K562 (cell line): Measurements from ENCODE around the gene QRFP. TPM values are rescaled to one million over a fixed set of nuclear protein-coding genes. Genes with fewer than 3 reads are reported as not detected.

ENCODE experiments used
- ATAC-seq: fragments of 200-7000 bp; cut with Tn5 transposase; 3 replicates; pipeline ENCODE4 v1.9.1; 2020; ENCODE audit warnings: moderate library complexity
- BruUV-seq: library from RNA; stranded (reverse); fragments of 400-500 nt; replicated peaks from 2 replicates; lab custom pipeline; 2021; lab: Mats Ljungman, UMichigan
- CTCF ChIA-PET: fragments of 300-600 bp; formaldehyde crosslinking; extraction: SDS; loops from one replicate; lab custom pipeline; 2021; ENCODE audit warnings: low intra/inter-chr PET ratio; lab: Yijun Ruan, JAX
- POLR2A ChIA-PET: fragments of 300-600, 350-650 bp; sonication (Branson Sonifier 250); formaldehyde crosslinking; extraction: SDS; loops from one replicate; lab custom pipeline; 2021; ENCODE audit warnings: antibody characterized with exemption, inconsistent platforms; lab: Yijun Ruan, JAX
- DNase-seq, 4 experiments: peaks; one replicate each; pipeline versions ENCODE4 v3.0.0 to v3.0.0-alpha.2; 2011 to 2018; ENCODE audit warnings: low spot score in 3 of 4, mixed read lengths in 3 of 4; ENCODE audit errors: extremely low read depth in 1 of 4
- FAIRE-seq: peaks from 2 replicates; lab custom pipeline; 2011; peaks lifted over from hg19 to GRCh38; lab: Jason Lieb, UNC
- H2AFZ ChIP-seq: 2 replicates; pipeline ENCODE4 v1.6.0; 2011; ENCODE audit warnings: low read depth, low read length, control low read depth, inconsistent platforms
- H3K27ac ChIP-seq: fragments of 200-600 bp; 3 replicates; pipeline ENCODE4 v1.8.0; 2011; ENCODE audit warnings: low read depth, mild to moderate bottlenecking, control low read depth, inconsistent platforms, low read length, moderate library complexity, mixed read lengths; ENCODE audit errors: extremely low read depth
- H3K27me3 ChIP-seq, 2 experiments: fragments of 300-600 bp in 1 of 2; 2 replicates in 1 of 2; 3 replicates in 1 of 2; pipeline versions ENCODE4 v1.6.0 to v1.8.0; 2011; ENCODE audit warnings: inconsistent platforms in 2 of 2, low read length in 2 of 2, mild to moderate bottlenecking in 1 of 2, mixed read lengths in 1 of 2, moderate library complexity in 1 of 2; ENCODE audit not compliant: control insufficient read depth in 2 of 2, insufficient read depth in 2 of 2
- H3K36me3 ChIP-seq: fragments of 300-600 bp; 3 replicates; pipeline ENCODE4 v1.8.0; 2011; ENCODE audit warnings: mild to moderate bottlenecking, low read length, inconsistent platforms; ENCODE audit not compliant: control insufficient read depth, insufficient read depth
- H3K4me1 ChIP-seq, 2 experiments: fragments of 200-600 bp in 1 of 2; replicated peaks in 1 of 2; 2 replicates in 1 of 2; 3 replicates in 1 of 2; pipeline versions ENCODE4 v1.5.1 to v1.8.0; 2011; ENCODE audit warnings: inconsistent platforms in 2 of 2, low read length in 2 of 2, mild to moderate bottlenecking in 1 of 2, mixed read lengths in 1 of 2, moderate library complexity in 1 of 2; ENCODE audit not compliant: control insufficient read depth in 2 of 2, insufficient read depth in 2 of 2
- H3K4me2 ChIP-seq: 2 replicates; pipeline ENCODE4 v1.6.1; 2011; ENCODE audit warnings: low read length, control low read depth, inconsistent platforms, mixed read lengths; ENCODE audit not compliant: insufficient read depth
- H3K4me3 ChIP-seq: fragments of 200-600 bp; sonication (generic), shearing (Covaris generic); 2 replicates; pipeline ENCODE4 v1.5.1; 2016; ENCODE audit warnings: control low read depth, inconsistent platforms
- H3K79me2 ChIP-seq: fragments of 200-600 bp; 3 replicates; pipeline ENCODE4 v1.8.0; 2011; ENCODE audit warnings: low read length, inconsistent platforms; ENCODE audit not compliant: control insufficient read depth, insufficient read depth
- H3K9ac ChIP-seq, 2 experiments: 2 replicates each; pipeline versions ENCODE4 v1.6.0 to v1.6.1; 2011; ENCODE audit warnings: low read depth in 2 of 2, low read length in 2 of 2, control low read depth in 1 of 2, inconsistent platforms in 1 of 2, mild to moderate bottlenecking in 1 of 2, mixed read lengths in 1 of 2; ENCODE audit not compliant: insufficient read depth in 1 of 2
- H3K9me1 ChIP-seq: one replicate; pipeline ENCODE4 v1.6.0; 2011; ENCODE audit warnings: inconsistent platforms, mild to moderate bottlenecking, low read length, moderate library complexity; ENCODE audit not compliant: control insufficient read depth, insufficient read depth
- H3K9me3 ChIP-seq: replicated peaks from 2 replicates; pipeline ENCODE4 v1.5.1; 2011; ENCODE audit warnings: low read depth, low read length, inconsistent platforms; ENCODE audit not compliant: control insufficient read depth, insufficient read depth
- H4K20me1 ChIP-seq: replicated peaks from 2 replicates; pipeline ENCODE4 v1.6.1; 2011; ENCODE audit warnings: low read length, inconsistent platforms, mixed read lengths; ENCODE audit not compliant: control insufficient read depth, insufficient read depth
- XRCC5 ChIP-seq: fragments of 200-400 bp; formaldehyde crosslinking; IDR thresholded peaks from 2 replicates; pipeline ENCODE4 v1.6.1; 2017; ENCODE audit warnings: low read depth, mild to moderate bottlenecking, low read length
- WGBS: fragments of 100-300 bp; shearing (Covaris generic); methylation state at CpG from one replicate; pipeline ENCODE4 v1.1.6; 2016; ENCODE audit warnings: low coverage, mixed read lengths; ENCODE audit not compliant: insufficient coverage; ENCODE audit errors: missing lambda C conversion rate; 5-methylcytosine and 5-hydroxymethylcytosine counted together
- in situ Hi-C: fragments of 300-500 bp; cut with MboI; formaldehyde crosslinking; loops from 4 replicates; pipeline ENCODE4 v1.15.0; 2018; ENCODE audit warnings: inconsistent platforms, mixed read lengths
- intact Hi-C: fragments of 100-400 bp; cut with micrococcal nuclease; formaldehyde crosslinking; loops from 2 replicates; pipeline ENCODE4 v1.14.2; 2022
- polyA plus RNA-seq, 8 experiments: library from polyadenylated mRNA; depleted of rRNA in 4 of 8; stranded (reverse) in 5 of 8; unstranded in 3 of 8; fragments of >200 nt; fragmentation: Nextera tagmentation in 2 of 8; fragmentation: Illumina TruSeq in 1 of 8; extraction: Ambion mirVana in 2 of 8; extraction: Trizol in 1 of 8; gene quantifications; 2 replicates each; pipeline versions ENCODE4 v1.2.1 to v1.2.3, GENCODE V29; 2011 to 2014; ENCODE audit warnings: inconsistent platforms in 1 of 8, missing spikeins in 1 of 8
- total RNA-seq, 7 experiments: library from RNA; depleted of rRNA in 6 of 7; stranded (reverse); fragments of >200 nt in 6 of 7; fragmentation: Illumina TruSeq in 2 of 7; extraction: Trizol in 2 of 7; gene quantifications; 2 replicates each; pipeline versions ENCODE4 v1.2.1 to v1.2.3, GENCODE V29; 2011 to 2021; ENCODE audit warnings: low replicate concordance in 1 of 7
- TF ChIP-seq, protein P1 (sequence below), 2 experiments: fragments of 450-650 bp in 1 of 2; sonication (generic) in 1 of 2; formaldehyde crosslinking; conservative IDR thresholded peaks; 2 replicates each; pipeline versions ENCODE4 v1.4.0 to v1.8.1; 2020 to 2022; ENCODE audit warnings: mild to moderate bottlenecking in 1 of 2, missing genetic modification reagents in 1 of 2
- TF ChIP-seq, protein P2 (sequence below): sonication (generic); formaldehyde crosslinking; IDR thresholded peaks from 2 replicates; pipeline ENCODE4 v1.8.1; 2023; ENCODE audit warnings: mild to moderate bottlenecking, missing genetic modification reagents, moderate library complexity
- TF ChIP-seq, protein P3 (sequence below): sonication (generic); formaldehyde crosslinking; IDR thresholded peaks from 2 replicates; pipeline ENCODE4 v1.8.1; 2023; ENCODE audit warnings: mild to moderate bottlenecking, missing genetic modification reagents
- TF ChIP-seq, protein P4 (sequence below): sonication (generic); formaldehyde crosslinking; IDR thresholded peaks from 2 replicates; pipeline ENCODE4 v1.8.0; 2022; ENCODE audit warnings: mild to moderate bottlenecking, missing genetic modification reagents, borderline replicate concordance

Gene QRFP
- total and polyA plus RNA-seq, 9 of the 15 experiments (the other 6 are each of a cell fraction or from before 2014, with no cell fraction given), result not detected

DNA sequence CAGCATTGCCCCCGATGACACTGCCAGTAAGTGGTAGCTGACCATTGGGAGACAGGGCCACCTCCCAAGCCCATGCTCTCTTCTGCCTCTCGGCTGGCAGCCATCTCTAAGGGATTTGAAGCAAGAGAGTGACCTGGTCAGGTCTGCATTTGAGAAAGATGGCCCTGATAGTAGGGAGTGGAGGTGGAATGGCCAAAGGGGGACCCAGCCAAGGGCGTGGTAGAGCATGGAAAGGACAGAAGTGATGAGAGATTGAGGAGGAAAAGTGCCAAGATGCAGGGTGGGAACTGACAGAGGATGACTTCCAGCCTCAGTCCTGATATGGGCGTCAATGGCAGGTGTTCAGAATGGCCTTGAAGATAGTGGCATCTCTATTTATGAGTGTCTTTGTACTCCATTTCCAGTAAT, 52.6 kb downstream of the QRFP start:
- Histone ChIP-seq H4K20me1 (peaks cover 23% of the 10 kb centered on the region), H3K9me3 (no peaks in the 10 kb centered on the region), H3K4me2 (peak overlapping the region; percentile 4; the same call in 1 of the 2 replicates)
- TF ChIP-seq, protein P1, sequence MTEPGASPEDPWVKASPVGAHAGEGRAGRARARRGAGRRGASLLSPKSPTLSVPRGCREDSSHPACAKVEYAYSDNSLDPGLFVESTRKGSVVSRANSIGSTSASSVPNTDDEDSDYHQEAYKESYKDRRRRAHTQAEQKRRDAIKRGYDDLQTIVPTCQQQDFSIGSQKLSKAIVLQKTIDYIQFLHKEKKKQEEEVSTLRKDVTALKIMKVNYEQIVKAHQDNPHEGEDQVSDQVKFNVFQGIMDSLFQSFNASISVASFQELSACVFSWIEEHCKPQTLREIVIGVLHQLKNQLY (CRISPR knock-in tag; conservative IDR thresholded peaks at IDR 0.05), result peak in 1 of 2 experiments; percentile 82; a peak in 1 of 4 replicates
- TF ChIP-seq XRCC5, result no peak
- TF ChIP-seq, protein P2, sequence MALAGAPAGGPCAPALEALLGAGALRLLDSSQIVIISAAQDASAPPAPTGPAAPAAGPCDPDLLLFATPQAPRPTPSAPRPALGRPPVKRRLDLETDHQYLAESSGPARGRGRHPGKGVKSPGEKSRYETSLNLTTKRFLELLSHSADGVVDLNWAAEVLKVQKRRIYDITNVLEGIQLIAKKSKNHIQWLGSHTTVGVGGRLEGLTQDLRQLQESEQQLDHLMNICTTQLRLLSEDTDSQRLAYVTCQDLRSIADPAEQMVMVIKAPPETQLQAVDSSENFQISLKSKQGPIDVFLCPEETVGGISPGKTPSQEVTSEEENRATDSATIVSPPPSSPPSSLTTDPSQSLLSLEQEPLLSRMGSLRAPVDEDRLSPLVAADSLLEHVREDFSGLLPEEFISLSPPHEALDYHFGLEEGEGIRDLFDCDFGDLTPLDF (CRISPR knock-in tag), result peak; percentile 83
- TF ChIP-seq, protein P3, sequence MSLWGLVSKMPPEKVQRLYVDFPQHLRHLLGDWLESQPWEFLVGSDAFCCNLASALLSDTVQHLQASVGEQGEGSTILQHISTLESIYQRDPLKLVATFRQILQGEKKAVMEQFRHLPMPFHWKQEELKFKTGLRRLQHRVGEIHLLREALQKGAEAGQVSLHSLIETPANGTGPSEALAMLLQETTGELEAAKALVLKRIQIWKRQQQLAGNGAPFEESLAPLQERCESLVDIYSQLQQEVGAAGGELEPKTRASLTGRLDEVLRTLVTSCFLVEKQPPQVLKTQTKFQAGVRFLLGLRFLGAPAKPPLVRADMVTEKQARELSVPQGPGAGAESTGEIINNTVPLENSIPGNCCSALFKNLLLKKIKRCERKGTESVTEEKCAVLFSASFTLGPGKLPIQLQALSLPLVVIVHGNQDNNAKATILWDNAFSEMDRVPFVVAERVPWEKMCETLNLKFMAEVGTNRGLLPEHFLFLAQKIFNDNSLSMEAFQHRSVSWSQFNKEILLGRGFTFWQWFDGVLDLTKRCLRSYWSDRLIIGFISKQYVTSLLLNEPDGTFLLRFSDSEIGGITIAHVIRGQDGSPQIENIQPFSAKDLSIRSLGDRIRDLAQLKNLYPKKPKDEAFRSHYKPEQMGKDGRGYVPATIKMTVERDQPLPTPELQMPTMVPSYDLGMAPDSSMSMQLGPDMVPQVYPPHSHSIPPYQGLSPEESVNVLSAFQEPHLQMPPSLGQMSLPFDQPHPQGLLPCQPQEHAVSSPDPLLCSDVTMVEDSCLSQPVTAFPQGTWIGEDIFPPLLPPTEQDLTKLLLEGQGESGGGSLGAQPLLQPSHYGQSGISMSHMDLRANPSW (CRISPR knock-in tag), result peak; percentile 98
- TF ChIP-seq, protein P4, sequence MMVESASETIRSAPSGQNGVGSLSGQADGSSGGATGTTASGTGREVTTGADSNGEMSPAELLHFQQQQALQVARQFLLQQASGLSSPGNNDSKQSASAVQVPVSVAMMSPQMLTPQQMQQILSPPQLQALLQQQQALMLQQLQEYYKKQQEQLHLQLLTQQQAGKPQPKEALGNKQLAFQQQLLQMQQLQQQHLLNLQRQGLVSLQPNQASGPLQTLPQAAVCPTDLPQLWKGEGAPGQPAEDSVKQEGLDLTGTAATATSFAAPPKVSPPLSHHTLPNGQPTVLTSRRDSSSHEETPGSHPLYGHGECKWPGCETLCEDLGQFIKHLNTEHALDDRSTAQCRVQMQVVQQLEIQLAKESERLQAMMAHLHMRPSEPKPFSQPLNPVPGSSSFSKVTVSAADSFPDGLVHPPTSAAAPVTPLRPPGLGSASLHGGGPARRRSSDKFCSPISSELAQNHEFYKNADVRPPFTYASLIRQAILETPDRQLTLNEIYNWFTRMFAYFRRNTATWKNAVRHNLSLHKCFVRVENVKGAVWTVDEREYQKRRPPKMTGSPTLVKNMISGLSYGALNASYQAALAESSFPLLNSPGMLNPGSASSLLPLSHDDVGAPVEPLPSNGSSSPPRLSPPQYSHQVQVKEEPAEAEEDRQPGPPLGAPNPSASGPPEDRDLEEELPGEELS, result no peak
- TF ChIP-seq, all 486 proteins: peak for 3
- peaks cover 12% of the 10 kb centered on the region for H3K9me1 ChIP-seq
- peak; percentile 35 for FAIRE-seq
- H3K36me3 ChIP-seq, result no peaks in the 10 kb centered on the region
- ATAC-seq, result peak; percentile 38
- H3K27me3 ChIP-seq, result no peaks in the 10 kb centered on the region
- WGBS, result 22% methylated on average over 4 of the region's 4 CpGs
- BruUV-seq, result no TSS peak
- ChIA-PET CTCF (interaction anchor here (0.6 kb wide), 1 partner anchor 492 kb away, joined by 4 read pairs; no protein-coding TSS in a partner anchor), POLR2A (interaction anchor here (0.7 to 11.7 kb wide), 11 partner anchors 10 to 88 kb away, joined by 3 to 160 read pairs (median 4); partner anchors contain the start of gene ABL1)
- intact Hi-C loops, result loop anchor here (1.0 kb wide), 1 partner anchor 10 kb away; no protein-coding TSS in a partner anchor
- no peak overlapping the region for H3K27ac ChIP-seq
- no peaks in the 10 kb centered on the region for H3K79me2 ChIP-seq
- in situ Hi-C loops, result no loop called here
- H3K4me1 ChIP-seq, result peaks cover 26 to 29% of the 10 kb centered on the region in 2 experiments
- peak overlapping the region in 1 of 2 experiments; percentile 36; a peak in 2 of 4 replicates for H3K9ac ChIP-seq
- no peak overlapping the region for H2AFZ ChIP-seq
- peak; percentile 82 to 91 (median 88) for DNase-seq
- no peak overlapping the region for H3K4me3 ChIP-seq
